Keratinocyte (primary cell): ENCODE measurements around the gene SKI.

Source experiments
- EZH2 ChIP-seq: IDR thresholded peaks from one replicate; pipeline ENCODE4 v1.6.1; 2012; ENCODE audit warnings: inconsistent platforms, mild to moderate bottlenecking, low read length, moderate library complexity
- TF ChIP-seq, protein P1 (sequence below), 3 experiments: IDR thresholded peaks in 1 of 3; conservative IDR thresholded peaks in 1 of 3; optimal IDR thresholded peaks in 1 of 3; 2 replicates in 2 of 3; 3 replicates in 1 of 3; pipeline versions ENCODE3 to v1.5.1; 2011; ENCODE audit warnings: low read length in 3 of 3, mild to moderate bottlenecking in 3 of 3, moderate library complexity in 2 of 3, control low read depth in 1 of 3, inconsistent platforms in 1 of 3; ENCODE audit not compliant: insufficient read depth in 2 of 3; ENCODE audit errors: extremely low read depth in 1 of 3

DNA sequence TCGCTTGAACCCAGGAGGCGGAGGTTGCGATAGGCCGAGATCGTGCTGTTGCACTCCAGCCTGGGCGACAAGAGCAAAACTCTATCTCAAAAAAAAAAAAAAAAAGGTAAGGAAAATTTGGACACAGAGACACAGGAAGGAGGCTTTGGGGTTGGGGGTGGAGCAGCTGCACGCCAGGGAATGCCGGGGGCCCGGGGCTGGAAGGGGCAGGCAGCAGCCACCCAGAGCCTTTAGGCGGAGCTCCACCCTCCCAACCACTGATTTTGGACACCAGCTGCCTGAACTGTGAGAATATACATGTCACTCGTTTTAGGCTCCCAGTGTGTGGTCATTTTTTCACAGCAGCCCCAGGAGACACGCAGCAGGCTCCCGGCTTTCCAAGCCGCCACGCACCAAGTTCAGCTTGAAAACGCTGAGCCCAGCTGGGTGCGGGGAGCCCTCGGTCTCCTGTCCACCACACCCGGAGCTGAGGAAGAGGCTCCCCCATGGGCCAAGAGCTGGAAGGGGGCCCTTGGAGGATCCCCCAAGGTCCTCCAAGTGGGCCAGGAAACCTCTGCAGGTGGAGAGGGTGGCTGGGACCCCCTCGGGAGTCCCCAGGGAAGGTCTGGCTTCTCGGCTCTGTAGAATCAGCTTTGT lies 27.7 kb upstream of the SKI start:
- TF ChIP-seq, protein P1, sequence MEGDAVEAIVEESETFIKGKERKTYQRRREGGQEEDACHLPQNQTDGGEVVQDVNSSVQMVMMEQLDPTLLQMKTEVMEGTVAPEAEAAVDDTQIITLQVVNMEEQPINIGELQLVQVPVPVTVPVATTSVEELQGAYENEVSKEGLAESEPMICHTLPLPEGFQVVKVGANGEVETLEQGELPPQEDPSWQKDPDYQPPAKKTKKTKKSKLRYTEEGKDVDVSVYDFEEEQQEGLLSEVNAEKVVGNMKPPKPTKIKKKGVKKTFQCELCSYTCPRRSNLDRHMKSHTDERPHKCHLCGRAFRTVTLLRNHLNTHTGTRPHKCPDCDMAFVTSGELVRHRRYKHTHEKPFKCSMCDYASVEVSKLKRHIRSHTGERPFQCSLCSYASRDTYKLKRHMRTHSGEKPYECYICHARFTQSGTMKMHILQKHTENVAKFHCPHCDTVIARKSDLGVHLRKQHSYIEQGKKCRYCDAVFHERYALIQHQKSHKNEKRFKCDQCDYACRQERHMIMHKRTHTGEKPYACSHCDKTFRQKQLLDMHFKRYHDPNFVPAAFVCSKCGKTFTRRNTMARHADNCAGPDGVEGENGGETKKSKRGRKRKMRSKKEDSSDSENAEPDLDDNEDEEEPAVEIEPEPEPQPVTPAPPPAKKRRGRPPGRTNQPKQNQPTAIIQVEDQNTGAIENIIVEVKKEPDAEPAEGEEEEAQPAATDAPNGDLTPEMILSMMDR (optimal IDR thresholded peaks at IDR 0.05 in 1 of 3, IDR thresholded peaks at IDR 0.05 in 1 of 3, conservative IDR thresholded peaks at IDR 0.05 in 1 of 3; ENCODE audit: extremely low read depth in 1 of 3, insufficient read depth in 2 of 3, low read length in 3 of 3) = no peak
- TF ChIP-seq EZH2 = no peak
